OCI-LY1 (cell line): ENCODE data around the gene LSM8.

ENCODE experiments used
- H2AFZ ChIP-seq: fragments of 200-600 bp; sonication (generic), shearing (Covaris generic); 2 replicates; pipeline ENCODE4 v1.6.0; 2014; ENCODE audit warnings: antibody characterized with exemption, mild to moderate bottlenecking, low read length
- H3F3A ChIP-seq: fragments of 200-600 bp; sonication (generic), shearing (Covaris generic); 2 replicates; pipeline ENCODE4 v1.6.0; 2014; ENCODE audit warnings: mild to moderate bottlenecking, antibody characterized with exemption, low read length, moderate library complexity; ENCODE audit not compliant: insufficient read depth
- H3K27ac ChIP-seq: fragments of 200-600 bp; sonication (generic); 2 replicates; pipeline ENCODE4 v1.5.1; 2014; ENCODE audit warnings: low read length, mixed run types, mild to moderate bottlenecking, low read depth; ENCODE audit not compliant: poor library complexity, severe bottlenecking
- H3K27me3 ChIP-seq: fragments of 200-600 bp; sonication (generic); 2 replicates; pipeline ENCODE4 v1.6.0; 2014; ENCODE audit warnings: antibody characterized with exemption, mild to moderate bottlenecking, low read length, moderate library complexity; ENCODE audit not compliant: insufficient read depth
- H3K36me3 ChIP-seq: fragments of 200-600 bp; sonication (generic); 2 replicates; pipeline ENCODE4 v1.6.1; 2014; ENCODE audit warnings: mild to moderate bottlenecking, antibody characterized with exemption, low read length, moderate library complexity, mixed read lengths; ENCODE audit not compliant: insufficient read depth
- H3K4me1 ChIP-seq: fragments of 200-600 bp; sonication (generic); 2 replicates; pipeline ENCODE4 v1.5.1; 2014; ENCODE audit warnings: mild to moderate bottlenecking, low read length, moderate library complexity; ENCODE audit not compliant: insufficient read depth, severe bottlenecking
- H3K4me2 ChIP-seq: fragments of 200-600 bp; sonication (generic), shearing (Covaris generic); 2 replicates; pipeline ENCODE4 v1.6.1; 2014; ENCODE audit warnings: low read length
- H3K4me3 ChIP-seq: fragments of 200-600 bp; sonication (generic); 2 replicates; pipeline ENCODE4 v1.5.1; 2014; ENCODE audit warnings: low read length, low read depth, mild to moderate bottlenecking, mixed read lengths; ENCODE audit not compliant: poor library complexity, severe bottlenecking
- H3K79me2 ChIP-seq: fragments of 200-600 bp; shearing (Covaris generic); 2 replicates; pipeline ENCODE4 v1.6.1; 2016; ENCODE audit warnings: mixed run types, low read length, mixed read lengths; ENCODE audit not compliant: insufficient read depth
- H3K9ac ChIP-seq: fragments of 200-600 bp; sonication (generic), shearing (Covaris generic); 2 replicates; pipeline ENCODE4 v1.6.1; 2014; ENCODE audit warnings: mild to moderate bottlenecking, low read length, mixed read lengths
- H3K9me2 ChIP-seq: fragments of 200-600 bp; sonication (generic), shearing (Covaris generic); 2 replicates; pipeline ENCODE4 v1.6.1; 2014; ENCODE audit warnings: low read depth, mild to moderate bottlenecking, low read length, mixed read lengths
- H3K9me3 ChIP-seq: fragments of 200-600 bp; shearing (Covaris generic); 2 replicates; pipeline ENCODE4 v1.6.1; 2014; ENCODE audit warnings: low read length, mixed read lengths
- H4K20me1 ChIP-seq: fragments of 200-600 bp; sonication (generic), shearing (Covaris generic); 2 replicates; pipeline ENCODE4 v1.6.0; 2016; ENCODE audit warnings: mild to moderate bottlenecking, low read length; ENCODE audit not compliant: insufficient read depth
- CTCF ChIP-seq: fragments of 200-600 bp; sonication (generic), shearing (Covaris generic); IDR thresholded peaks from 2 replicates; pipeline ENCODE4 v1.5.1; 2017; ENCODE audit warnings: mild to moderate bottlenecking, antibody characterized with exemption, low read length, moderate library complexity, mixed read lengths
- EZH2 ChIP-seq: fragments of 200-600 bp; sonication (generic), shearing (Covaris generic); IDR thresholded peaks from 2 replicates; pipeline ENCODE4 v1.8.0; 2017; ENCODE audit warnings: borderline replicate concordance, mixed run types, mild to moderate bottlenecking, antibody characterized with exemption, low read length, moderate library complexity, mixed read lengths

Gene LSM8

GRCh38 chr7:118148930-118149329 lies 35.0 kb upstream of the LSM8 start:
- Histone ChIP-seq H2AFZ (no peak overlapping the region), H3K4me3 (no peak overlapping the region), H3K27me3 (no peaks in the 10 kb centered on the region), H3K27ac (no peak overlapping the region), H3K9me2 (no peaks in the 10 kb centered on the region), H3K9me3 (no peaks in the 10 kb centered on the region), H3K4me1 (no peaks in the 10 kb centered on the region), H4K20me1 (no peaks in the 10 kb centered on the region), H3K79me2 (no peaks in the 10 kb centered on the region), H3K4me2 (no peak overlapping the region), H3K36me3 (no peaks in the 10 kb centered on the region), H3K9ac (no peak overlapping the region), H3F3A (no peaks in the 10 kb centered on the region)
- TF ChIP-seq CTCF (no peak), EZH2 (no peak)

GRCh38 chr7:118149394-118149793 lies 34.6 kb upstream of the LSM8 start:
- H3K4me1 ChIP-seq, result no peaks in the 10 kb centered on the region
- no peak overlapping the region for H3K27ac ChIP-seq
- no peak for TF ChIP-seq EZH2
- H3F3A ChIP-seq, result no peaks in the 10 kb centered on the region
- no peak overlapping the region for H2AFZ ChIP-seq
- no peaks in the 10 kb centered on the region for H3K9me2 ChIP-seq
- H3K27me3 ChIP-seq, result no peaks in the 10 kb centered on the region
- H3K9me3 ChIP-seq, result no peaks in the 10 kb centered on the region
- H3K4me2 ChIP-seq, result no peak overlapping the region
- no peaks in the 10 kb centered on the region for H4K20me1 ChIP-seq
- no peak overlapping the region for H3K4me3 ChIP-seq
- H3K9ac ChIP-seq, result no peak overlapping the region
- H3K79me2 ChIP-seq, result no peaks in the 10 kb centered on the region
- no peaks in the 10 kb centered on the region for H3K36me3 ChIP-seq

- Histone ChIP-seq H4K20me1 (no peaks in the 10 kb centered on the region), H3K9me2 (no peaks in the 10 kb centered on the region), H3K27me3 (no peaks in the 10 kb centered on the region), H3K4me1 (no peaks in the 10 kb centered on the region), H3K27ac (no peak overlapping the region), H3K4me2 (no peak overlapping the region), H2AFZ (no peak overlapping the region), H3K9me3 (no peaks in the 10 kb centered on the region), H3K36me3 (no peaks in the 10 kb centered on the region), H3F3A (no peaks in the 10 kb centered on the region), H3K9ac (no peak overlapping the region), H3K79me2 (no peaks in the 10 kb centered on the region), H3K4me3 (no peak overlapping the region)
- TF ChIP-seq CTCF, result no peak
- no peak for TF ChIP-seq EZH2
These were observed 32.3 kb upstream of the LSM8 start for GRCh38 chr7:118151671-118152070.

- Histone ChIP-seq H4K20me1 (no peaks in the 10 kb centered on the region), H3K4me2 (no peak overlapping the region), H3K9me3 (no peaks in the 10 kb centered on the region), H3K36me3 (no peaks in the 10 kb centered on the region), H2AFZ (no peak overlapping the region), H3K4me3 (no peak overlapping the region), H3K9ac (no peak overlapping the region), H3K27ac (no peak overlapping the region), H3K4me1 (no peaks in the 10 kb centered on the region), H3K79me2 (no peaks in the 10 kb centered on the region), H3F3A (no peaks in the 10 kb centered on the region), H3K27me3 (no peaks in the 10 kb centered on the region), H3K9me2 (no peaks in the 10 kb centered on the region)
- TF ChIP-seq EZH2 (no peak), CTCF (no peak)
These were observed 31.8 kb upstream of the LSM8 start for GRCh38 chr7:118152149-118152548.
